RWPE1 (cell line): ENCODE data around the gene ZDHHC7.

Experiments used
- CTCF ChIA-PET: fragments of 350-600 bp; sonication (Branson Sonifier 250); formaldehyde crosslinking; extraction: SDS; loops from one replicate; lab custom pipeline; 2021; lab: Yijun Ruan, JAX
- POLR2A ChIA-PET: fragments of 400-600 bp; formaldehyde crosslinking; extraction: SDS; loops from one replicate; lab custom pipeline; 2020; ENCODE audit warnings: antibody characterized with exemption; ENCODE audit not compliant: low non-redundant PET; lab: Yijun Ruan, JAX
- DNase-seq: peaks from one replicate; pipeline ENCODE4 v3.0.0; 2012; ENCODE audit warnings: low spot score
- H3K27ac ChIP-seq: fragments of 450-650 bp; 2 replicates; pipeline ENCODE4 v1.5.1; 2017
- CTCF ChIP-seq: fragments of 450-650 bp; conservative IDR thresholded peaks from 2 replicates; pipeline ENCODE4 v1.5.1; 2017; ENCODE audit warnings: low read depth, mild to moderate bottlenecking

The ZDHHC7 gene

GRCh38 chr16:84965428-84966415, 45.6 kb downstream of the ZDHHC7 start:
- TF ChIP-seq CTCF = no peak
- no peak overlapping the region for H3K27ac ChIP-seq
- CTCF ChIA-PET = interaction anchor here (0.7 to 1.7 kb wide), 4 partner anchors 13 to 228 kb away, joined by 3 to 8 read pairs (median 5); no protein-coding TSS in a partner anchor
- POLR2A ChIA-PET = no interaction called here
- DNase-seq = no peak

DNA sequence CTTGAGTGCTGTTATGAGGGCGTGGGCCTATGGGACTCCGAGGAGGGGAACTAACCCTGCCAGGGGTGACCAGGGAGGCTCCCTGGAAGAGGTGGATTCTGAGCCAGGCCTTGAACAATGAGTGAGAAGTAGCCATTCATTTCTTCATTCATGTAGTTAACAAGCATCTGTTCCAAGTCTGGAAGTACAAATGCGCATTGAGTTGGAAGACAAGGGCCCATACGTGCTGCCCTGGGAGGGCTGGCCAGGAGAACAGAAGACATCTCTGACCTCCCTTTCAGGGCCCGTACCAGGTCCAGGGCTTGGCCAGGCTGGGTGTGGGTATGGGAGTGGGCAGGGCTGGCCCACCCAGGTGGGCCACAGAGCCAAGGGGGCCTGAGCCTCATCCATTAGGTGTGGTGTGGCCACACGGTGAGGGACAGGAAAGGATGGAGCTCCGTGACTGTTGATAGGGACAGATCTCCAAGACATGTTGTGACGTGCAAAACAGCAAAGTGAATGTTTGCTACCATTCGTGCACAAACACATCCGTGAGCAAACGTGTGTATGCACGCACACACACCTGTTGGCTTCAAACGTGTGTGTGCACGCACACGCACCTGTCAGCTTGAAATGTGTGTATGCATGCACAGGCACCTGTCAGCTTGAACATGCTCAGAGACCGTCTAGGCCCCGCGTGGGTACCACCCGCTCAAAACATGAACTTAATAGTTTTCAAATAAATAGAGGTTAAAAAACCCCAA, 46.8 kb downstream of the ZDHHC7 start:
- DNase-seq = no peak
- POLR2A ChIA-PET = no interaction called here
- CTCF ChIA-PET = interaction anchor here (0.7 to 1.7 kb wide), 4 partner anchors 12 to 210 kb away, joined by 3 to 8 read pairs (median 4); no protein-coding TSS in a partner anchor
- TF ChIP-seq CTCF = no peak
- no peak overlapping the region for H3K27ac ChIP-seq

GRCh38 chr16:84963066-84963465, 48.3 kb downstream of the ZDHHC7 start:
- no peak for DNase-seq
- no peak for TF ChIP-seq CTCF
- CTCF ChIA-PET = interaction anchor here (0.6 to 0.7 kb wide), 3 partner anchors 11 to 94 kb away, joined by 3 to 5 read pairs (median 4); no protein-coding TSS in a partner anchor
- POLR2A ChIA-PET = no interaction called here
- H3K27ac ChIP-seq = no peak overlapping the region

- CTCF ChIA-PET = no interaction called here
- no peak overlapping the region for H3K27ac ChIP-seq
- no peak for TF ChIP-seq CTCF
- no peak for DNase-seq
- POLR2A ChIA-PET = no interaction called here
Measured at GRCh38 chr16:84960942-84961341, 50.4 kb downstream of the ZDHHC7 start.

- POLR2A ChIA-PET = no interaction called here
- H3K27ac ChIP-seq = no peak overlapping the region
- TF ChIP-seq CTCF = no peak
- no peak for DNase-seq
- CTCF ChIA-PET = no interaction called here
Measured at GRCh38 chr16:84959784-84960417, 51.4 kb downstream of the ZDHHC7 start.
